IPS DF 4.7 (cell line): ENCODE data around the gene RBP2.
A peak's percentile ranks its signal among the peaks of the same experiment; 100 is the strongest.
"Not testable (repeated sequence)": the region's sequence is repeated elsewhere in the genome, so short reads cannot be mapped to it uniquely, and the experiment has no call there.

Source experiments
- DNase-seq: peaks from one replicate; pipeline ENCODE4 v3.0.0-alpha.2; 2013; ENCODE audit warnings: low spot score; ENCODE audit errors: extremely low read depth

The RBP2 gene

DNA sequence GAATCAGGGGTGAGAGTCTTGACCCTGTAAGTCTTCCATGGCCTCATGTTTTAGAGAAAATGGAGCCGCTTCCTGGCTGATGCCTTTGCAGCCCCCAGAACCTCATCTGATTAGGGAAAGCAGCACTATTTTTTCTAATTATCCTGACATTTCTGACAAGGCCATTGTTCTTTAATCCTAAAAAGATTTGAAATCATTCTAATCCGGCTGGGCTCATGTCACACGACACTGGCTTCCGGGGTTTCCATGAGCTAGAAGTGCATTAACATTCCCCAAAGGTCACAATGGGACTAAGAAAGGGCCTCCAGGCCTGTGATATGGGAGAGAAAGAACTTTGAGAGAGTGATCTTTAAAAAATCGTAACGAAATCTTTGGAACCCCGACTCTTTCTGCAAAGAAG lies 33.1 kb downstream of the RBP2 start:
- no peak for DNase-seq

DNA sequence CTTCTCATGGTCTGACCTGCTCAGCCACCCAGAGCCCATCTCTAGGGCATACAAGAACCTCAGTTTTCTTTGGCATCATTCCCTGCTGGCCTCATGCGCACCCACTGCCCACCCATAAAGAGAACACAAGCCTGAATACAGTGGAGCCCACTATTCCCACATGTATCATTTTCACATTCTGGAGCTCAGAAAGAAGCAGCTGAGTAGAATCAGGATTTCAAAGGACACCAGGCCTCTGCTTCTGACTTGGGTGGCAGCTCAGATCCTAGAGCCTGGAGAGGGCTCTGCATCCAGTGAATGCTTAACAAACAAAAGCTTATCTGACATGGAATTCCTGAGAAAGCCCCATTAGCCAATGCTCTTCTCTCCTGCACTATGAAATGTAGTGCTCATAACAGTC lies 34.7 kb downstream of the RBP2 start:
- DNase-seq, result no peak

DNA sequence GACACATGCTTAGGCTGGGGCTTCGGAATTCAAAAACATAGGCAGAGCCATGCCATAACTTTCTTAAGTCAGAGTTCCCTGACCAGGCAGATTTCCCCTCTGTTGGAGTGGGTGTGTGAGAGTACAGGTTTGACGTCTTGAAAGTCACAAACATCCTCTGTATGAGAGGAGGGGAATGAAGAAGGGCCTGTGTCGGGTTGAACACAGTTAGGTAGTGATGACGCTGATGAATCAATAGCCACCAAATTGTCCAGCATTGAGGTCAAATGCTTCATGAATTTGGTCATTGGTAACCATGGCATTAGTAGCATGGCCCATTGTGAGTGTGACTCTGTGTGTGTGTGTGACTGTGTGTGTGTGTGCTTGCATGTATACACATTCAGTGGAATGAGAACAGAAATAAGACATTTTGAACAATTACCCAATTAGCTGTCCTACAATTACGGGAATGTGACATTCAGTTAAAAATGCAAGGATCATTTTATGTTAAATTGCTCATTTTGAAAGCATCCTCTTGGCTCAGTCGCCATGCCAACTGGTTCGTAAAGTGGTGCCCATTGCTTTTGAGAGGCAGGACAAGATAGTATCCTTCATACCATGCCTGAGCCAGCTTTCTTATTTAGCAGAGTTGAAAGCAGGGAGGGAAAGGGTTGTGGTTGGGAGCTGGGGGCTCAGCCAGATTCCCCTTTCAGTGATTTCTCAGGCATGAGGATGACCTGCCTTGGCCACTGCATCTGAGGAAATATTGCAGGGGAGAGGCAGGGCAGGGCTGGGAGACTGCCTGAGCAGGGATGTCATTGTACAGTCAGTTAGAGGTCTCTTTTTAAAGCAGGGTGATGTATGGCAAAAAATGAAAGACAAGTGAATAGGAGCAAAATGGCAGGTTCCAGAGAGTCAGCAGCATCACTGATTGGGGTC lies 35.4 kb downstream of the RBP2 start:
- DNase-seq, result no peak

DNA sequence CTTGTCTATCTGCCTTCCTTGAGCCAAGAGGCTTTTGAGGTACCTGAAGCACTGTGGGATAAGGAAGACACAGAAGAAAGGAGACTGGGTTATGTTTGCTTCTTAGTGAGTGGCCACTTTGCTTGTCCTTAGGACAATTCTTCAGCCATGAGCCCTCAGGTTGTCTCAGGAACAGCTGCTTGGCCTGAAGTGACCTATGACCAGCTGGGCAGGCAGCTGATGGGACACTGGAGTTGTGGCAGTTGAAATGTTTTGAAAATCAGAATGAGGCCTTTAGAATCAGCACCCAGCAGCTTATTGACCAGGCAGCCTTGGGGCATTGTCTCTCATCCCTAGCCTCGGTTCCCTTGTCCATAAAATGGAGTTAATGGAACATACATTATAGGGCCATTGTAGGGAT lies 37.0 kb downstream of the RBP2 start:
- no peak for DNase-seq

DNA sequence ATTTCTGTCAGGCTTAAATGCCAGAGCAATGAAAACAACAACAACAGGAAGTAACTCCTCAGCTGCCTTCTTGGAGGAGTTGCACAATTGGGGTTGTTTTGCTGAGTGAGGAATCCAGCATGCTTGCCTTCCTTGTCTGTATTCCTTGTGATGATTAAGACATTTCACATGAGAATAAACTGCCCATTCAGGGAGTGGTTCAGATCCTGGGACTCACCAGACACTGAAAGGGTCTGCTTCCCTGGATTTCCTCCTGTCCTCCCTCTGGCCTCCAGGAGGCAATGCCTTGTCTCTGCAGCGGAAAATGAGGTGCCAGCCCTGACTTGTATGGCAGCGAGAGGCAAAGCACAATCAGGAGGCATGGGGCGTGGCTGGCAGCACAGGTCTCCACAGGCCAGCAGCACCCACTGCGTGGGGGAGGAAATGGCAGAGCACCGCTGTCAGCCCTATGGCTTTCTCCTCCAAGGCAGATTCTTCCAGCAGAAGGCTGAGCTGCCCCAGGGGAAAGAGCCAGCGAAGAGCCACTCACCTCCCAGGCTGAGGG lies 41.5 kb downstream of the RBP2 start:
- DNase-seq, result no peak

DNA sequence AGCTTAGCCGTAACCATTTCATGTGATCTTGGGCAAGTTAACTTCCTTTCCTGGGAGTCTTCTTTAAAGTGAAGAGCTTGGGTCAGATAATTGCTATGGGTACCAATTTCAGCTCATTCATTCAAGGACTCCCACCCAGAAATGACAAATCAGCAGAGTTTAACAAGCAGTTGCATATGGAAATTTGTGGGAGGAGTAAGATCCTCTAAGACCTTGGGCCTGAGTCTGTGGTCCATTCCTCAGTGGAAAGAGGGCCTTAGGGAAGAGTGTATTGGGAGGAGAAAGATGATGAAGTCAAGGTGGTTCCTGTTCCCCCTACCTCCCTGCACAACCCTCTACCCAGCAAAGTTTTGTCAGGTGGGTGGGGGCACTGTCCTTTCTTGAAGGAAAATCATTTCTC lies 42.1 kb downstream of the RBP2 start:
- no peak for DNase-seq

DNA sequence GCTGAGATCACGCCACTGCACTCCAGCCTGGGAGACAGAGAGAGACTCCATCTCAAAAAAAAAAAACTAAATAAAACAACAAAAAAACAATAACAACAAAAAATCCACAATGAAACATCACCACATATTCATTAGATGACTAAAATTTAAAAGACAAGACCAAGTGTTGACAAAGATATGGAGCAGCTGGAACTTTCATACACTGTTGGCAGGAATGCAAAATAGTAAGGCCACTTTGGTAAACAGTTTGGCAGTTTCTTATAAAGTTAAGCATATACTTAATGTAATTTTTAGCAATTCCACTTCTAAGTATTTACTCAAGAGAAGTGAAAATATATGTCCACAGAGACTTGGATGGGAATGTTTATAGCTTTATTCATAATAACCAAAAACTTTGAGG lies 43.2 kb downstream of the RBP2 start:
- DNase-seq, result no peak

DNA sequence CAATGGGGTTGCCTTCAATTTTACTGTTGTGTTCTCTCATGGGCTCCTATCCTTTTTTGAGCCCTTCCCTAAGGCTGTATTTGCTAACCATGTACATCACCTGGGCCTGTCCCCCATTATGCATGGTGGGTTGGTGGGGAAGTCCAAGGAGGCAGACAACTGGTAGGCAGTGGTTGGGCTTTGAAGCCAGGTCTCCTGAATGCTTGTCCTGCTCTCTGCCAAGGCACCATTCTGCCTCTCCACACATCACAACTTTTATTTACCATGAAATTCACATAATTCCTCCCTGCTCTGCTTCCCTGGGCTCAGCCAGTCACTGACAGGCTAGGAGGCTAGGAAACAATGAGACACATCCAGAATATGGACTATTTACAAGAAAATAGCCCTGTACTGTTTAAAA lies 45.8 kb downstream of the RBP2 start:
- no peak for DNase-seq

DNA sequence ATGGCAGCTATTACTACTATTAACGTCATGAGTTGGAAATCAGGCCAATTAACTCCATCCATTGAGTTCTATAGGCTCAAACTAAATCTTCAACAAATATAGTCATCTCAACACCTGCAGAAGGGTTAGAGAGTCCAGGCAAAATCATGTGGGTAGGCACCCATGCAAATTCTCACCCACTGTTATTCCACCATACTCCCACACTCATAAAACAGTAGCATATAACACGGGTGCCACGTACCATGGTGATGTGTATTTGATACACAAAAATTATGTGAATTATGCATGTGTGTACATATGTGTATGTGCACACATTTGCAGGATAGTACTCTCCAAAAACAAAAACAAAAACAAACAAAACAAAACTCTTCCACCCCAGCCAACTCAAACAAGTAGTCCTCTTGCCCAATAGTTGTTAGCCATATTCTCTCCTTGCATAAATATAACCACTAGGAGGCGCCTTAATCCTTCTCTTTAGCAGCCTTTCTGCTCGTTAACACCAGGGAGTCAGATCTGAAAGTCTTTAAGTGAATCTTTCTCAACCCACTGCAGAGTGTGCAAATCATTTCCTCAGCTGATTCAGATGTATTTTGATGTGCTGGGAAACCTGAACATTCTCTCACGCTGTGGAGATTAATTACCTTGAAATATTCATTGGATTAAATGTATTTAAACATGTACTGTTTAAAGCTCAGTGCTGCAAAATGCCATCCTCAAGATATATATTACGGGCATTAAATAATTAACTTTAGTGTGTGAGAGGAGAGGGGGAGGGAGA lies 48.8 kb downstream of the RBP2 start:
- peak; percentile 51 for DNase-seq

DNA sequence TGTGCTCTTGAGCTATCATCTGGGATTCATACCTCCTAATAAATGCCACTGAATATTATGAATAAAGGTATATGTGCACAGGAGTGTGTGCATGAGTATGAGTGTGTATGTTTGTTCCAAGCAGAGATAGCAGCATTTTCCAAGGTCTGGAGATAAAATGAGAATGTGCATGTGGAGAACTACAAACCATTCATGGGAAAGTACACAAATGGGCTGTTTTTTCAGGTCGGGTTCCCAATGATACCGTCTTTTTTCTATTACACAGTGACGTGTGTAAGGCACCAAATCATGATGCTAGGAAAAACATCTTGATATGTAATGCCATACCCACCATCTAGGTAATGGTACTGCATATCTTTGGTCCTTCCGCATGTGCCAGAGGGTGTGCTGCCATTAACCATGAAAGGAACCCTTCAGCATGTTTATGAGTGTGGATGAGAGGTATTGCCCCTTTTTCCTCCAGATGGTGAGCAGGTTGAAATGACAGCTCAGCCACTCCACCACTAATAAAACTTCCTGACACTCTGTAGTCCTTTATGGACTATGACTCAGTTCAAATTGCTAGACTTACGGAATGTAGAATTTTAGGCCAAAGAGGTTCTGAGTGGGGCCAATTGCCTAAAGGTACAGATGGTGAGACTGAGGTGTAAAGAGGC lies 50.4 kb downstream of the RBP2 start:
- no peak for DNase-seq

DNA sequence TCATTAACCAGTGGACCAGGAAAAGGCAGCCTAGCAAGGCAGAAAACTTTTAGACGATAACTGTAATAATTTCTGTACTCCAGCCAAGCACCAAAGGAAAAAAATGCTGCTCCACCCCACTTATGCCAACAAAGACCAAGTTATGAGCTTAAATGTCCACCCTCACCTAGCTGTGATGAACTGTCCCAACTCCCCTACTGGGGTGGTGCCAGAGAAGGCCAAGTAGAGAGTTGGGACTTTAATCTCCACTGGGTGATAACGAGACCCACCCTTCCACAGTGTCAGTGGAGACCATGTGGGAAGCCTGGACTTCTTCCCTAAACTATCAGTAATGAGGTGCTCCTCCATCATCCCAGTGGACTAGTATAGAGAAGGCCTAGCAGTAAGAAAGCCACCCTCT lies 53.1 kb downstream of the RBP2 start:
- no peak for DNase-seq

DNA sequence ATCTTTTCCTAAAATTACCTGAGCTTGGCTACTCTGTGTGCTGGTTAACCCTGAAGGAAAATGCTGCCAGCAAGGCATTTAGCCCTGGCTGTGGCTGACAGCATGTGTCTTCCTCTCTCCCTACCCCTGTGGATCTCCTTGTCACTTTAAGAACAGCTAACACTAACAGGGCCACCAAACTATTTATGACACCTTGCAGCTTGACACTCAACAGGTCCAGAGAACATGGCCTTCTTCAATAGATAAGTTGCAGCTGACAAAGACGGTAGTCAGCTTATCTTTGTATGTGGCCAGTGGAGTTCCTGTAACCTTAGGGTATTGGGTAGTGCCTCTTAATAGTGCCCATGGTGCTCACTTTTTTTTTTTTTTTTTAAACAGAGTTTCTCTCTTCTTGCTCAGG lies 54.9 kb downstream of the RBP2 start:
- DNase-seq, result no peak

DNA sequence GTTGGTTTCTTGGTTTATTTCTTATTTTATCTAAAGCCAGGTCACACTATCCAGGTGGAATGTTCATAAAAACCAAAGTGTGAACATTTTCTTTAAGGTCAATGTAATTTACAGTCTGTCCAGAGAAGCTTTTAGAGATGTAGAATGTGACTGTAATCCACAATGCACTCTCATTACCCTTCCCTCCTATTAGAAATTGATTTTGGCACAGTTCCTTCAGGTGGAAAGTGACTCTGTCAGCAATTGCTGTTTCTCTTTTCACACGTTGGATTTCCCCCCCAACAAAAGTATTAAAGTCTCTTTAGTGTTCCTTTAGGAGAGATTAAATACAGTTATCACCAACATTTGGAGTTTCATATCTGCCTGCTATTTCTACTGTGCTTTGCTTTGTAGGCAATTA lies 55.3 kb downstream of the RBP2 start:
- DNase-seq, result no peak

DNA sequence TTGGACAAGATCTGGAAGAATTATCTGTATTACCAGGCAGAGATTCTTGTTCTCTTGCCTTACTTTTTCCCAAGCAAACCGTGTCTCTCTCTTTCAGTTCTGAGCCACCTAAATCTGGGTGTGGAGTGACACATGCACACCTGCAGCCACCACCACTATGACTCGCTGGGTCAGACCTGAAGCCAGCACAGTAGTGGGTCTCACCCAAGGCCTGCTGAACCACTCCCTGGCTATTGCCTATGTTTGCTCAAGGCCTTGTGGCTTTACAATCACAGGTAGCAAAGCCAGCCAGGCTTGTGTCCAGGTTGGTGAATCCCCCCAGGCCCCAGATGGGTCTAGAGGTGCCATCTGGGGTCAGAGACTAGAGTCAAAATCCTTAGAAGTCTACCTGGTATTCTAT lies 58.2 kb downstream of the RBP2 start:
- no peak for DNase-seq

DNA sequence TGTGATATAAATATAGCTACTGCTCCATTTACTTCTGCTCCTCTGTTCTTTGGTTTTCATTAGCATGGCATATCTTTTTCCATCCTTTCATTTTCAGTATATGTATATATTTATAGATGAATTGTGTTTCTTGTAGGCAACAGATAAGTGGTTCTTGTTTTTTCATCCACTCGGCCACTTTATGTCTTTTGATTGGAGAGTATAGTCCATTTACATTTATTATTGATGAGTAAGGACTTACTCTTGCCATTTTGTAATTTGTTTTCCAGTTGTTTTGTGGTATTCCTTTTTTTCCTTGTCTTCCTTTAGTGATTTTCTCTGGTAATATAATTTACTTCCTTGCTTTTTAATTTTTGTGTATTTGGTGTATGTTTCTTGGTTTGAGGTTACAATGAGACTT lies 60.0 kb downstream of the RBP2 start:
- no peak for DNase-seq

DNA sequence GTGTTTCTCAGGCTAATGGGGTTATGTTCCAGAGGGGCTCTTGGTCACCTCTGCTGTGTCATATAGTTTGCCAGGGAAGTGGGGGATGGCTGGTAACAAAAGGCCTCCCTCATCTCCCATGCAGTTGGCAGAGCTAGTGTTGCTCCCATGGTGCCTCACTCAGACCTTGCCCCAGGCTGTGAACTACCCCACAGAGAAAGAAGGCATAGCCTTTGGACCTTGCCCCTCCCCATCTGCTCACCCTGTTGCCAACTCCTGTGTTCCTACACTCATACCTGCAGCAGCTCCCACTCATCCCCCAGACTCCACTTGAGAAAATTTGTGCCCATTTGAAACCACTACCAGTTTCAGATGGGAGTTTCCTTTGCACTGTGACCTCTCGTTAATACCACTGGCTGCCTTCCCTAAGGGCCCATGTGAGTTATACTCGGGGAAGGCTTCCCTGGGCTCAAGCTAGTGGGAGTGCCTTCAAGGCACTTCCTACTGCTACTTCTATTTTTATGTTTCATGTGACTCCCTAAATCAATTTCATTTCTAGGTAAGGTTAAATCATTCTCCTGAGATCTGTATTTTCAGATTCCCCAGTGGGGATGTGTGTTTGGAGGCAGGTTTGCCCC lies 61.6 kb downstream of the RBP2 start:
- DNase-seq, result no peak

DNA sequence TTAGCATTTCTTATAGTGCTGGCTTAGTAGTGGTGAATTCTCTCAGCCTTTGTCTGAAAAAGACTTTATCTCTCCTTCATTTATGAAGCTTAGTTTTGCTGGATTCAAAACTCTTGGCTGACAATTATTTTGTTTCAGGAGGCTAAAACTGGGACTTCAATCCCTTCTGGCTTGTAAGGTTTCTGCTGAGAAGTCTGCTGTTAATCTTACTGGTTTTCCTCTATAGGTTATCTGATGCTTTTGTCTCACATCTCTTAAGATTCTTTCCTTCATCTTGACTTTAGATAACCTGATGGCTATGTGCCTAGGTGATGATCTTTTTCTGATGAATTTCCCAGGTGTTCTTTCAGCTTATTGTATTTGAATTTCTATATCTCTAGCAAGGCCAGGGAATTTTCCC lies 63.4 kb downstream of the RBP2 start:
- not testable (repeated sequence) for DNase-seq
